PC-3 (cell line): ENCODE measurements around the gene WNT5B.

Experiments
- CTCF ChIP-seq: fragments of 300-600 bp; sonication (generic); conservative IDR thresholded peaks from 2 replicates; pipeline ENCODE4 v1.5.1; 2017; ENCODE audit warnings: antibody characterized with exemption, low read depth, mild to moderate bottlenecking, low read length
- EZH2 ChIP-seq: fragments of 300-600 bp; sonication (generic); IDR thresholded peaks from one replicate; pipeline ENCODE4 v1.6.1; 2017; ENCODE audit warnings: antibody characterized with exemption, mild to moderate bottlenecking, low read length; ENCODE audit not compliant: unreplicated experiment

GRCh38 chr12:1681493-1681807 lies 52.4 kb downstream of the WNT5B start:
- no peak for TF ChIP-seq CTCF
- no peak for TF ChIP-seq EZH2
